ENCODE results near the gene GJB6. TPM values are rescaled to one million over a fixed set of nuclear protein-coding genes. Genes with fewer than 3 reads are reported as not detected.

Gene GJB6
- total and polyA plus RNA-seq, 2 donors (not counting 1 experiment from before 2014, with no cell fraction given): not detected

DNA sequence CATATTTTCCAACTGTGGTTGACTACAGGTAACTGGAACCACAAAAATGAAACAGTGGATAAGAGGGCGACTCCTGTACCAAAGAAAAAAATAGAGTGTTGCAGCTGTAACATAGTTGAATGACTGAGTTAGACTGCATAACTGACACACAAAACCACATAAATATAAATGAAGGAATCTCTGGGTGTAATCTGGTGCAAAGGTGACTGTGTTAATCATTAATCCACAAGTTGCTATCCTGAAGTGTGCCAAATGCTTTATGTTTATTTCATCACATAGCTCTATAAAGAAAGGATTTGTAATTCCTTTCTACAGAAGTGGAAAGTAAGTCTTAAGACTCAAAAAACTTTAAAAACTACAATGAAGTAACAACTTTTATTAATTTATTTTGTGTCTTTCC, 33.3 kb downstream of the GJB6 start:
- peaks cover 34% of the 10 kb centered on the region for H3K27me3 ChIP-seq (ENCODE audit: control insufficient read depth, insufficient read depth, low read length)
- no peak overlapping the region for H3K4me2 ChIP-seq (ENCODE audit: extremely low read depth, insufficient read depth, low read length)
- H3K79me2 ChIP-seq (ENCODE audit: control insufficient read depth, insufficient read depth, low read length): no peaks in the 10 kb centered on the region
- no peak overlapping the region for H3K9ac ChIP-seq (ENCODE audit: insufficient read depth, low read length)
- H3K27ac ChIP-seq (ENCODE audit: insufficient read depth, low read length): no peak overlapping the region
- no peak overlapping the region for H3K4me3 ChIP-seq (replicated peaks in 1 of 4; ENCODE audit: control extremely low read depth in 1 of 4, insufficient read depth in 1 of 4, low read depth in 3 of 4, low read length in 4 of 4)
- no peak for TF ChIP-seq EZH2 (IDR thresholded peaks at IDR 0.05; ENCODE audit: low read length, missing control alignments)
- TF ChIP-seq, protein P1, sequence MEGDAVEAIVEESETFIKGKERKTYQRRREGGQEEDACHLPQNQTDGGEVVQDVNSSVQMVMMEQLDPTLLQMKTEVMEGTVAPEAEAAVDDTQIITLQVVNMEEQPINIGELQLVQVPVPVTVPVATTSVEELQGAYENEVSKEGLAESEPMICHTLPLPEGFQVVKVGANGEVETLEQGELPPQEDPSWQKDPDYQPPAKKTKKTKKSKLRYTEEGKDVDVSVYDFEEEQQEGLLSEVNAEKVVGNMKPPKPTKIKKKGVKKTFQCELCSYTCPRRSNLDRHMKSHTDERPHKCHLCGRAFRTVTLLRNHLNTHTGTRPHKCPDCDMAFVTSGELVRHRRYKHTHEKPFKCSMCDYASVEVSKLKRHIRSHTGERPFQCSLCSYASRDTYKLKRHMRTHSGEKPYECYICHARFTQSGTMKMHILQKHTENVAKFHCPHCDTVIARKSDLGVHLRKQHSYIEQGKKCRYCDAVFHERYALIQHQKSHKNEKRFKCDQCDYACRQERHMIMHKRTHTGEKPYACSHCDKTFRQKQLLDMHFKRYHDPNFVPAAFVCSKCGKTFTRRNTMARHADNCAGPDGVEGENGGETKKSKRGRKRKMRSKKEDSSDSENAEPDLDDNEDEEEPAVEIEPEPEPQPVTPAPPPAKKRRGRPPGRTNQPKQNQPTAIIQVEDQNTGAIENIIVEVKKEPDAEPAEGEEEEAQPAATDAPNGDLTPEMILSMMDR (conservative IDR thresholded peaks at IDR 0.05 in 1 of 2, IDR thresholded peaks at IDR 0.05 in 1 of 2; ENCODE audit: low read depth in 1 of 2, low read length in 2 of 2): no peak
- no peaks in the 10 kb centered on the region for H3K9me3 ChIP-seq (ENCODE audit: control insufficient read depth, insufficient read depth, low read depth, low read length)
- H2AFZ ChIP-seq (ENCODE audit: low read length): no peak overlapping the region
- H4K20me1 ChIP-seq (ENCODE audit: control insufficient read depth, extremely low read depth, insufficient read depth, low read length): no peaks in the 10 kb centered on the region
- peak in 1 of 2 donors; percentile 84 for DNase-seq (ENCODE audit: low read depth in 2 of 2)
- no peaks in the 10 kb centered on the region for H3K4me1 ChIP-seq (ENCODE audit: control insufficient read depth, extremely low read depth, insufficient read depth, low read length)
- H3K36me3 ChIP-seq (ENCODE audit: control insufficient read depth, insufficient read depth, low read length): no peaks in the 10 kb centered on the region

DNA sequence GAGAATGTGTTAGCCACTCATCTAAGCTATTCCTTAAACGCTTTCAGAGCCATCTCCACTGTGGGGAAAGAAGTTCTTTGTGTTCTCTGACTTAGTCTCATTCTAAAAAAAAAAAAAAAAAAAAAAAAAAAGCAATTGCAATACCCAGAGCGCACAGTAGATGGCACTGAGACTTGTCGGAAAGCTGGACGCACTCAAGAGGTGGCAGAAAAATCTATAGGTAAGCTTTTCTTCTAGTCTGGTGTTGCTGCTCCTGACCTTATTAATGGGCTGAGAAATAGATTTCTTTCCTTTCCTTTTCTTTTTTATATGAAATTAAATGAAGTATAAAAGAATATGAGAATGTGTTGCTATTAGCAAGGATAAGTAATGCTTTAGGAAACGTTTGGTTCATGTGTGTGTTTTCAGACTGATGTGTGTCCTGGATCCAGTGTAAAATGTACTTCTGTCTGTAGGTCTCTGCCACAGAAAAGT, 34.7 kb downstream of the GJB6 start:
- no peak overlapping the region for H3K4me3 ChIP-seq (replicated peaks in 1 of 4; ENCODE audit: control extremely low read depth in 1 of 4, insufficient read depth in 1 of 4, low read depth in 3 of 4, low read length in 4 of 4)
- H2AFZ ChIP-seq (ENCODE audit: low read length): no peak overlapping the region
- peaks cover 37% of the 10 kb centered on the region for H3K27me3 ChIP-seq (ENCODE audit: control insufficient read depth, insufficient read depth, low read length)
- DNase-seq (ENCODE audit: low read depth in 2 of 2): peak; percentile 43 to 67
- no peaks in the 10 kb centered on the region for H3K79me2 ChIP-seq (ENCODE audit: control insufficient read depth, insufficient read depth, low read length)
- no peak overlapping the region for H3K27ac ChIP-seq (ENCODE audit: insufficient read depth, low read length)
- no peaks in the 10 kb centered on the region for H3K36me3 ChIP-seq (ENCODE audit: control insufficient read depth, insufficient read depth, low read length)
- TF ChIP-seq EZH2 (IDR thresholded peaks at IDR 0.05; ENCODE audit: low read length, missing control alignments): no peak
- TF ChIP-seq, protein P1 (conservative IDR thresholded peaks at IDR 0.05 in 1 of 2, IDR thresholded peaks at IDR 0.05 in 1 of 2; ENCODE audit: low read depth in 1 of 2, low read length in 2 of 2): peak; percentile 81
- no peaks in the 10 kb centered on the region for H4K20me1 ChIP-seq (ENCODE audit: control insufficient read depth, extremely low read depth, insufficient read depth, low read length)
- no peak overlapping the region for H3K4me2 ChIP-seq (ENCODE audit: extremely low read depth, insufficient read depth, low read length)
- H3K9me3 ChIP-seq (ENCODE audit: control insufficient read depth, insufficient read depth, low read depth, low read length): no peaks in the 10 kb centered on the region
- H3K4me1 ChIP-seq (ENCODE audit: control insufficient read depth, extremely low read depth, insufficient read depth, low read length): no peaks in the 10 kb centered on the region
- no peak overlapping the region for H3K9ac ChIP-seq (ENCODE audit: insufficient read depth, low read length)

DNA sequence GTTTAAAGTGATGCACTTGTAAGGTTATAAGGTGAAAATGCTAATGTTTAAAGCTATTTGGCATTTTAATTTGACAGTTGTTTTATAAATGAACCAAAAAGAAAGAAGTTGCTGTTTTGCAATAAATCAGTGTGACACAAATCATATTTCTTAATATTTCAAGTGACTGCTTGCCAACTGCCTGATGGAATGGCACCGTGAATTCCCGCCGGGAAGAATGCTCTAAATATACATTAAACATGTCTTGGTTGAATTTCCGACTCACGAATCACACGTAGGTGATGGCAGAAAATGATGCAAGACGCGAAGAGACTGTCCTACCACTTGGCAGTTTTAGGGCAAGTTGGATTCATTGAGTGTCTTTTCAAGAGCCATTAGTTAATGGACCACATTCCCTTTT, 36.3 kb downstream of the GJB6 start:
- H3K36me3 ChIP-seq (ENCODE audit: control insufficient read depth, insufficient read depth, low read length): no peaks in the 10 kb centered on the region
- no peaks in the 10 kb centered on the region for H3K4me1 ChIP-seq (ENCODE audit: control insufficient read depth, extremely low read depth, insufficient read depth, low read length)
- H2AFZ ChIP-seq (ENCODE audit: low read length): no peak overlapping the region
- no peak overlapping the region for H3K4me2 ChIP-seq (ENCODE audit: extremely low read depth, insufficient read depth, low read length)
- H3K9me3 ChIP-seq (ENCODE audit: control insufficient read depth, insufficient read depth, low read depth, low read length): no peaks in the 10 kb centered on the region
- H3K9ac ChIP-seq (ENCODE audit: insufficient read depth, low read length): no peak overlapping the region
- no peaks in the 10 kb centered on the region for H4K20me1 ChIP-seq (ENCODE audit: control insufficient read depth, extremely low read depth, insufficient read depth, low read length)
- no peaks in the 10 kb centered on the region for H3K79me2 ChIP-seq (ENCODE audit: control insufficient read depth, insufficient read depth, low read length)
- no peak overlapping the region for H3K27ac ChIP-seq (ENCODE audit: insufficient read depth, low read length)
- DNase-seq (ENCODE audit: low read depth in 2 of 2): no peak
- TF ChIP-seq, protein P1 (conservative IDR thresholded peaks at IDR 0.05 in 1 of 2, IDR thresholded peaks at IDR 0.05 in 1 of 2; ENCODE audit: low read depth in 1 of 2, low read length in 2 of 2): no peak
- no peak for TF ChIP-seq EZH2 (IDR thresholded peaks at IDR 0.05; ENCODE audit: low read length, missing control alignments)
- peaks cover 50% of the 10 kb centered on the region for H3K27me3 ChIP-seq (ENCODE audit: control insufficient read depth, insufficient read depth, low read length)
- H3K4me3 ChIP-seq (replicated peaks in 1 of 4; ENCODE audit: control extremely low read depth in 1 of 4, insufficient read depth in 1 of 4, low read depth in 3 of 4, low read length in 4 of 4): no peak overlapping the region
